ENCODE measurements around the gene GMIP.

DNA sequence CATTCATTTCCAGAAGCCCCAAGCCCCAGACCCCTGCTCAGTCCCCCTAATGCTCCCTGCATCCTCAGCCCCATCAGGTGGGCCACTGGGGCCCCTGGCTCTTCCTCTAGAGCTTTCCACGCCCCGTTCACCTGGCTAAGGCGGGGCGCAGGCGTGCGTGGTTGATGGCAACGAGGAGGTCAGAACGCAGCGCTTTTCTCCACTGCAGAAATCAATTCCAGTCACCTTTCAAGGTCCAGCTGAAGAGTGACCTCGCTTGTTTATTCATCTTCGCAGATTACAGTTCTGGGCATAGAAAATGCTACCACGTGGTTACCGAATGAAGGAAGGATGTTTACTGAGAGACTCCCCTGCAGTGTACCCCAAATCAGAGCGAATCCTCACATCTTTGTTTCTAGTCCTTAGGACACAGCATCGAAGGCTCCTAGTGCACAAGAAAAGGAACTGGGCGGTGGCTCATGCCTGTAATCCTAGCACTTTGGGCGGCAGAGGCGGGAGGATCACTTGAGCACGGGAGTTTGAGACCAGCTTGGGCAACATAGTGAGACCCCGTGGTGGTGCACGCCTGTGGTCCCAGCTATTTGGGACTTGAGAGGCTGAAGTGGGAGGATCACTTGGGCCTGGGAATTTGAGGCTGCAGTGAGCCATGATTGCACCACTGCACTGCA lies 24.1 kb downstream of the GMIP start:
- TF ChIP-seq CTCF (IDR thresholded peaks at IDR 0.05) (no peak), POLR2A (IDR thresholded peaks at IDR 0.05) (no peak)

Measured in heart left ventricle (tissue), 13 donors.